GM12878 (cell line): Measurements from ENCODE around the gene PLXDC1. TPM values are rescaled to one million over a fixed set of nuclear protein-coding genes. Genes with fewer than 3 reads are reported as not detected.

Source experiments
- ASH2L ChIP-seq: fragments of 300-600, 200-600 bp; sonication (generic); IDR thresholded peaks from 2 replicates; pipeline ENCODE4 v1.6.1; 2017; ENCODE audit warnings: low read depth, mild to moderate bottlenecking, borderline replicate concordance
- EED ChIP-seq: sonication (generic); IDR thresholded peaks from 2 replicates; pipeline ENCODE4 v1.6.1; 2016; ENCODE audit warnings: antibody characterized with exemption, low read depth
- RCOR1 ChIP-seq: conservative IDR thresholded peaks from 2 replicates; pipeline ENCODE4 v1.6.1; 2012; ENCODE audit warnings: low read depth, low read length, improper control_type of control experiment
- ZNF24 ChIP-seq: fragments of 450-650 bp; IDR thresholded peaks from 2 replicates; pipeline ENCODE4 v1.6.1; 2017; ENCODE audit warnings: antibody characterized with exemption, mild to moderate bottlenecking
- polyA plus RNA-seq, 11 experiments: library from polyadenylated mRNA; depleted of rRNA in 4 of 11; unstranded in 6 of 11; stranded (reverse) in 5 of 11; fragments of >200 nt; fragmentation: Nextera tagmentation in 4 of 11; fragmentation: Illumina TruSeq in 1 of 11; extraction: Ambion mirVana in 4 of 11; extraction: Trizol in 1 of 11; gene quantifications; 1 replicate in 1 of 11; 2 replicates in 10 of 11; pipeline versions ENCODE4 v1.2.1 to v1.2.3, GENCODE V29; 2011 to 2016; ENCODE audit warnings: inconsistent platforms in 2 of 11, missing spikeins in 2 of 11, low read depth in 1 of 11
- total RNA-seq, 4 experiments: library from RNA; depleted of rRNA in 3 of 4; stranded (reverse); fragments of >200 nt in 3 of 4; fragmentation: Illumina TruSeq in 1 of 4; extraction: Trizol in 1 of 4; gene quantifications; 2 replicates each; pipeline versions ENCODE4 v1.2.1 to v1.2.3, GENCODE V29; 2013 to 2021
- TF ChIP-seq, protein P1 (sequence below): IDR thresholded peaks from 2 replicates; pipeline ENCODE4 v1.6.1; 2011; ENCODE audit warnings: borderline replicate concordance, low read depth, mild to moderate bottlenecking, moderate library complexity, low read length; ENCODE audit not compliant: insufficient read depth, poor library complexity, severe bottlenecking
- TF ChIP-seq, protein P2 (sequence below): fragments of 450-650 bp; conservative IDR thresholded peaks from 2 replicates; pipeline ENCODE4 v1.6.1; 2017; ENCODE audit warnings: mild to moderate bottlenecking, moderate library complexity
- TF ChIP-seq, protein P3 (sequence below): fragments of 450-650 bp; IDR thresholded peaks from 2 replicates; pipeline ENCODE4 v1.6.1; 2017; ENCODE audit warnings: mild to moderate bottlenecking, moderate library complexity
- TF ChIP-seq, protein P4 (sequence below): fragments of 450-650 bp; IDR thresholded peaks from 2 replicates; pipeline ENCODE4 v1.6.1; 2017; ENCODE audit warnings: mild to moderate bottlenecking, moderate library complexity

Gene PLXDC1
- total and polyA plus RNA-seq, 10 of the 15 experiments (the other 5 are each of a cell fraction or from before 2014, with no cell fraction given) = 0.03 to 0.30 (median 0.22) TPM; not detected in 7

DNA sequence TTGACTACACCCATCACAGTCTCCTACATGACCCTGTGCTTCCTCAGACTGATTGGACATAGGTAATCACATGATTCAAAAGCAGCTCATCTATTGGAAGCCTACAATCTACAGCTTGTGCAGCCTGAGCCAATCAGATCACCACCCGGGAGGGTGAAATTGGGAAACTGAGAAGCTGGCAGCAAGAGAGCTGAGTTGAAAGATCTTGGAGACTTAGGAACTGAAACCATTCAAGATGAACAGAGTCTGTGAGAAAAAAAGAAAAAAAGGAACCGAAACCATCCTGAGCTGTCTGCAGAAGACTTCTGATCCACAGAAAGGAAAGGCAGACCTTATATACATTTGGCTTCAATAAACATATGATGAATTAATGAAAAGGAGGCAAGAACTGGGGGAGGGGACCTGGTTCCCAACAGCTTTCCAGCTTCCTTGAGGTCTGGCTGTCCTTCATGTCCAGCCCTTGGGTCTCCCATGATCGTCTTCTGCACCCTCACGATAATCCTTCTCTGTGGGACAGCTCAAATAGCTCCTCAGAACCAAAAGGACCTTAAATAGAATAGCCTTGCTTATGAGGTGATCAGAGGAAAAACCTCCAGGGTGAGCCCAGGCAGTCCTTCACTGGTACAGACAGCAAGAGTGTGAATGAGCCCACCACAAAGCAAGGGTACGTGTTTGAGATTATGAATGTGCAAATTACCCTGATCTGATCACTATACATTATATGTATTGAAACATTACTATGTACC lies 32.6 kb downstream of the PLXDC1 start (continued):
- TF ChIP-seq, protein P1, sequence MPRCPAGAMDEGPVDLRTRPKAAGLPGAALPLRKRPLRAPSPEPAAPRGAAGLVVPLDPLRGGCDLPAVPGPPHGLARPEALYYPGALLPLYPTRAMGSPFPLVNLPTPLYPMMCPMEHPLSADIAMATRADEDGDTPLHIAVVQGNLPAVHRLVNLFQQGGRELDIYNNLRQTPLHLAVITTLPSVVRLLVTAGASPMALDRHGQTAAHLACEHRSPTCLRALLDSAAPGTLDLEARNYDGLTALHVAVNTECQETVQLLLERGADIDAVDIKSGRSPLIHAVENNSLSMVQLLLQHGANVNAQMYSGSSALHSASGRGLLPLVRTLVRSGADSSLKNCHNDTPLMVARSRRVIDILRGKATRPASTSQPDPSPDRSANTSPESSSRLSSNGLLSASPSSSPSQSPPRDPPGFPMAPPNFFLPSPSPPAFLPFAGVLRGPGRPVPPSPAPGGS = no peak
- TF ChIP-seq EED = peak; percentile 76
- TF ChIP-seq ASH2L = no peak
- TF ChIP-seq, protein P2, sequence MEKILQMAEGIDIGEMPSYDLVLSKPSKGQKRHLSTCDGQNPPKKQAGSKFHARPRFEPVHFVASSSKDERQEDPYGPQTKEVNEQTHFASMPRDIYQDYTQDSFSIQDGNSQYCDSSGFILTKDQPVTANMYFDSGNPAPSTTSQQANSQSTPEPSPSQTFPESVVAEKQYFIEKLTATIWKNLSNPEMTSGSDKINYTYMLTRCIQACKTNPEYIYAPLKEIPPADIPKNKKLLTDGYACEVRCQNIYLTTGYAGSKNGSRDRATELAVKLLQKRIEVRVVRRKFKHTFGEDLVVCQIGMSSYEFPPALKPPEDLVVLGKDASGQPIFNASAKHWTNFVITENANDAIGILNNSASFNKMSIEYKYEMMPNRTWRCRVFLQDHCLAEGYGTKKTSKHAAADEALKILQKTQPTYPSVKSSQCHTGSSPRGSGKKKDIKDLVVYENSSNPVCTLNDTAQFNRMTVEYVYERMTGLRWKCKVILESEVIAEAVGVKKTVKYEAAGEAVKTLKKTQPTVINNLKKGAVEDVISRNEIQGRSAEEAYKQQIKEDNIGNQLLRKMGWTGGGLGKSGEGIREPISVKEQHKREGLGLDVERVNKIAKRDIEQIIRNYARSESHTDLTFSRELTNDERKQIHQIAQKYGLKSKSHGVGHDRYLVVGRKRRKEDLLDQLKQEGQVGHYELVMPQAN = no peak
- TF ChIP-seq ZNF24 = 0 out of 2 replicates have a peak, but pooled peaks have one; percentile 33
- TF ChIP-seq, protein P3, sequence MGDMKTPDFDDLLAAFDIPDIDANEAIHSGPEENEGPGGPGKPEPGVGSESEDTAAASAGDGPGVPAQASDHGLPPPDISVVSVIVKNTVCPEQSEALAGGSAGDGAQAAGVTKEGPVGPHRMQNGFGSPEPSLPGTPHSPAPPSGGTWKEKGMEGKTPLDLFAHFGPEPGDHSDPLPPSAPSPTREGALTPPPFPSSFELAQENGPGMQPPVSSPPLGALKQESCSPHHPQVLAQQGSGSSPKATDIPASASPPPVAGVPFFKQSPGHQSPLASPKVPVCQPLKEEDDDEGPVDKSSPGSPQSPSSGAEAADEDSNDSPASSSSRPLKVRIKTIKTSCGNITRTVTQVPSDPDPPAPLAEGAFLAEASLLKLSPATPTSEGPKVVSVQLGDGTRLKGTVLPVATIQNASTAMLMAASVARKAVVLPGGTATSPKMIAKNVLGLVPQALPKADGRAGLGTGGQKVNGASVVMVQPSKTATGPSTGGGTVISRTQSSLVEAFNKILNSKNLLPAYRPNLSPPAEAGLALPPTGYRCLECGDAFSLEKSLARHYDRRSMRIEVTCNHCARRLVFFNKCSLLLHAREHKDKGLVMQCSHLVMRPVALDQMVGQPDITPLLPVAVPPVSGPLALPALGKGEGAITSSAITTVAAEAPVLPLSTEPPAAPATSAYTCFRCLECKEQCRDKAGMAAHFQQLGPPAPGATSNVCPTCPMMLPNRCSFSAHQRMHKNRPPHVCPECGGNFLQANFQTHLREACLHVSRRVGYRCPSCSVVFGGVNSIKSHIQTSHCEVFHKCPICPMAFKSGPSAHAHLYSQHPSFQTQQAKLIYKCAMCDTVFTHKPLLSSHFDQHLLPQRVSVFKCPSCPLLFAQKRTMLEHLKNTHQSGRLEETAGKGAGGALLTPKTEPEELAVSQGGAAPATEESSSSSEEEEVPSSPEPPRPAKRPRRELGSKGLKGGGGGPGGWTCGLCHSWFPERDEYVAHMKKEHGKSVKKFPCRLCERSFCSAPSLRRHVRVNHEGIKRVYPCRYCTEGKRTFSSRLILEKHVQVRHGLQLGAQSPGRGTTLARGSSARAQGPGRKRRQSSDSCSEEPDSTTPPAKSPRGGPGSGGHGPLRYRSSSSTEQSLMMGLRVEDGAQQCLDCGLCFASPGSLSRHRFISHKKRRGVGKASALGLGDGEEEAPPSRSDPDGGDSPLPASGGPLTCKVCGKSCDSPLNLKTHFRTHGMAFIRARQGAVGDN = no peak
- no peak for TF ChIP-seq RCOR1
- TF ChIP-seq, protein P4, sequence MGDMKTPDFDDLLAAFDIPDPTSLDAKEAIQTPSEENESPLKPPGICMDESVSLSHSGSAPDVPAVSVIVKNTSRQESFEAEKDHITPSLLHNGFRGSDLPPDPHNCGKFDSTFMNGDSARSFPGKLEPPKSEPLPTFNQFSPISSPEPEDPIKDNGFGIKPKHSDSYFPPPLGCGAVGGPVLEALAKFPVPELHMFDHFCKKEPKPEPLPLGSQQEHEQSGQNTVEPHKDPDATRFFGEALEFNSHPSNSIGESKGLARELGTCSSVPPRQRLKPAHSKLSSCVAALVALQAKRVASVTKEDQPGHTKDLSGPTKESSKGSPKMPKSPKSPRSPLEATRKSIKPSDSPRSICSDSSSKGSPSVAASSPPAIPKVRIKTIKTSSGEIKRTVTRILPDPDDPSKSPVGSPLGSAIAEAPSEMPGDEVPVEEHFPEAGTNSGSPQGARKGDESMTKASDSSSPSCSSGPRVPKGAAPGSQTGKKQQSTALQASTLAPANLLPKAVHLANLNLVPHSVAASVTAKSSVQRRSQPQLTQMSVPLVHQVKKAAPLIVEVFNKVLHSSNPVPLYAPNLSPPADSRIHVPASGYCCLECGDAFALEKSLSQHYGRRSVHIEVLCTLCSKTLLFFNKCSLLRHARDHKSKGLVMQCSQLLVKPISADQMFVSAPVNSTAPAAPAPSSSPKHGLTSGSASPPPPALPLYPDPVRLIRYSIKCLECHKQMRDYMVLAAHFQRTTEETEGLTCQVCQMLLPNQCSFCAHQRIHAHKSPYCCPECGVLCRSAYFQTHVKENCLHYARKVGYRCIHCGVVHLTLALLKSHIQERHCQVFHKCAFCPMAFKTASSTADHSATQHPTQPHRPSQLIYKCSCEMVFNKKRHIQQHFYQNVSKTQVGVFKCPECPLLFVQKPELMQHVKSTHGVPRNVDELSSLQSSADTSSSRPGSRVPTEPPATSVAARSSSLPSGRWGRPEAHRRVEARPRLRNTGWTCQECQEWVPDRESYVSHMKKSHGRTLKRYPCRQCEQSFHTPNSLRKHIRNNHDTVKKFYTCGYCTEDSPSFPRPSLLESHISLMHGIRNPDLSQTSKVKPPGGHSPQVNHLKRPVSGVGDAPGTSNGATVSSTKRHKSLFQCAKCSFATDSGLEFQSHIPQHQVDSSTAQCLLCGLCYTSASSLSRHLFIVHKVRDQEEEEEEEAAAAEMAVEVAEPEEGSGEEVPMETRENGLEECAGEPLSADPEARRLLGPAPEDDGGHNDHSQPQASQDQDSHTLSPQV = no peak
